Activated CD4-positive, alpha-beta T cell treated with anti-CD3 and anti-CD28 coated beads for 48 hours (primary cell): ENCODE results near the gene TLE3.
"Not testable (repeated sequence)": the region's sequence is repeated elsewhere in the genome, so short reads cannot be mapped to it uniquely, and the experiment has no call there.

ENCODE experiments used
- DNase-seq: peaks from one replicate; pipeline ENCODE4 v3.0.0-alpha.2; 2020

The TLE3 gene

GRCh38 chr15:70097321-70098152 is at the start of gene TLE3:
TLE3 (minus strand) TSS chr15:70097917; CDS start chr15:70096798, 1,119 bp downstream.
- DNase-seq = peak; percentile 98

DNA sequence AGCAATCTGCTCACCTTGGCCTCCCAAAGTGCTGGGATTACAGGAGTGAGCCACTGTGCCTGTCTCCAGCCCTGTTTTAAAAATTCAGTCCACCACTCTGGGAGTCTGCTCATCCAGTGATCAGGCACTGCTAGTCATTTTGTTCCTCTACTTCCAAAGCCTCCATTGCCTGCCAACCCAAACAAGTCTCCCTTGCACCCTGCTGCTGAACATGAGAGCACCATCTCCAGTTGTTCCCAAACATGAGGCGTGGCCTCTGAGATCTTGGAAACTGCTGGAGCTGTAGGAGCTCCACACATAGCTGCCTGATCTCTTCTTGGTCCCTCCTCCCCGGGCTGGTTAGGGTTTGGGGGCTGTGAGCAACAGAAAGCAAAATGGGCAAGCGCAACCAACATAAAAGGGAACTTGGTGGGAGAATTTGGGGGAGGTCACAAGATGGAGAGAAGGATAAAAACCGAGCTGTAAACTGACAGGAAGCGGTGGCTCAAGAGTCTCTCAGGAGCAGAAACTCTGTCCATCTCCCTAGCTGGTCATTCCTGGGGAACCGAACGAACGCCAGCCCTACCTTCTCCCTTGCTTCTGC is 49.6 kb upstream of the TLE3 start:
- DNase-seq = no peak

DNA sequence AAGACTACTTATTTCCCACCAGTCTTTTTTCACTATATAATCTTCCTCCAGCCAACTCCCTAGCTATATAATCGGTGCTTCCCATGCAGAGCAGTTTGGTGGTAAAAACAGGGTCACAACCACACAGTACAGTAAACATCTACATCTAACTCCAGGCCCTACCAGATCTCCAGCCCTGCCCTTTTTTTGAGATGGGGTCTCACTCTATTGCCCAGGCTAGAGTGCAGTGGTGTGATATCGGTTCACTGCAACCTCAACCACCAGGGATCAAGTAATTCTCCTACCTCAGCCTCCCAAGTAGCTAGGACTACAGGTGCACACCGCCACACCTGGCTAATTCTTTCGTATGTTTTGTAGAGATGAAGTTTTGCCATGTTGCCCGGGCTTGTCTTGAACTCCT is 49.1 kb upstream of the TLE3 start:
- no peak for DNase-seq

GRCh38 chr15:70146162-70146561 is 48.4 kb upstream of the TLE3 start:
- DNase-seq = no peak

- DNase-seq = no peak
Measured at GRCh38 chr15:70145261-70145660, 47.5 kb upstream of the TLE3 start.

DNA sequence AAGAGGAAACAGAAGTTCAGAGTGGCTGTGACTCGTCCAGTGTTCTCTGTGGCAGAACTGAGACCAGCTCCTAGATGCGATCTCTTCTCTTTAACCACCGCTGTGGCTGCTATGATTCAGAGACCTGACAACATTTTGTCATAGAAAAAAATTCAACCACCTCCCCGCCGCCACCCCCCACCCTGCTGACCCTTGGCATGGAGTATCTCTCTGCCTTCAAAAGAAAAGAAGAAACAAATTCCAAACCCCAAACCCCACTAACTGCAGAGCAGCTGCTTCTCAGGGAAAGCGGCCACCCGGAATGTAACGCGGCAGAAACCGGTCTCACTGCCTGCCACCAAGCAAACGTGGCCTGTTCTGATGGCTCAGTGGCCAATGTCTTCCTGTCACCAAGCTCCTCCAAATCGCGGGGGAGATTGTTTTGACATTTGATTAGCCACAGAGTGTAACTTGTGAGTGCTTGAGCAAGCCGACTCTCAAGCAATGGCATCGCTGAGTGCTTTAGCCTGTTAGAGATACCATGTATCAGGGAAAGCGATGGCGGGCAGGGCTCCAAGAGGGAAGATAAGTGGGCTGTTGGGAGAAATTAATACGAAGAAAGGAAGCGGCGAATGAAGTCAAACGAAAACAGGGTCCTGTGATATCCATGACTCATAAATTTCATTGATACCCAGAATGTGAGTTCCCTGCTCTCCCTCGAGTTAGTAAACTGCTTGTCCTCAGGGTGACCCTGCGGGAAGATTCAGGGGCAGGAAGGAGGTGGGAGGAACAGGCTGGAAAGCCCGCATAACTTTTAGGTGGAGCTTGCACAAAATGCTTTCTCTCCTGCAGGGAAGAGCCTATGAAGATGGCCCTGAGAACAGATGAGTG is 44.8 kb upstream of the TLE3 start:
- DNase-seq = peak; percentile 69

- DNase-seq = peak; percentile 17
Measured at GRCh38 chr15:70142072-70142321, 44.3 kb upstream of the TLE3 start.

- DNase-seq = no peak
Measured at GRCh38 chr15:70141376-70142071, 43.8 kb upstream of the TLE3 start.

- peak; percentile 28 for DNase-seq
Measured at GRCh38 chr15:70140543-70141375, 43.0 kb upstream of the TLE3 start.

DNA sequence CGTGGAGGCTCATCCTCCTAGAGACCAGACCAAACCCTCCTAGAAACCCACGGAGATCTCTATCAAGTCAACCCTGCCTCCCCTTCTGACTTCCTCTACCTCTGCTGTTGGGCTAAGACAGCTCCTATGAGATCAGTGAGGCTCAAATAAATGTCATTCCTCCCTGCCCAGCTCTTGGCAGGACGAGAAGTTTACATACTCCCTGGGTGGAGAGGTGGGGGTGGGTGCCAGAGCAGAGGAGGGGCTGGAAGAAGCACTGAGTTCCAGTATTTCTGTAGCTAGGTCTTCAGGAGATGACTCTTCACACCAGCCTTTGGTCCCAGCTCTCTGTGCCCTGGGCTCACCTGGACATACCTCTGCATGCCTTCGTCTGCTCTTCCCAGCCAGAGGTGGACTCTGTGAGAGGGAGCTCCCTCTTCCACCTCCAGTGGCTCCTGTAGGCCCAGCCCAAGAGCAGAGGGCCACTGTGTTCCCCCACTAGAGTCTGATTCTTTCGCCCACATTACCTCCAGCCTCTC is 42.4 kb upstream of the TLE3 start:
- no peak for DNase-seq

DNA sequence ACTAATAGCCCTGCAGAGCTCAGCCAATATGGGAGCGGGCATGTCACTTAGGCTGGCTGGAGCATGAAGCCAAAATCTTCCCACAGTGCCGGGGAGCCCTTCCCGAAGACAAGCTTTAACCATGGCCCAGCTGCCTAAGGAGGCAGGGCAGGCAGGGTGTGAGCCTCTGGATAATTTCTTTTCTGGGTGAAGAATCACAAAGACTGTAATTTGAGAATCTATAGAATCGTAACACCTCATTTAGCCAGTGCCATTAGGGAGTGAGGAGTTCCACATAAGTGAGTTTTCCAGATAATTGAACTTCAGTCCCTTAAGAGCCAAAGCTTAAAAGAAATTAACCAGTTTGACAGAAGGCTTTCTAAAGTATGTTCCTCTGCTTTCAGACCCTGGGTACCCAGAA is 40.2 kb upstream of the TLE3 start:
- no peak for DNase-seq

GRCh38 chr15:70137021-70137420 is 39.3 kb upstream of the TLE3 start:
- not testable (repeated sequence) for DNase-seq

- DNase-seq = no peak
Measured at GRCh38 chr15:70133781-70134421, 36.2 kb upstream of the TLE3 start.

- no peak for DNase-seq
Measured at GRCh38 chr15:70133296-70133695, 35.6 kb upstream of the TLE3 start.

- no peak for DNase-seq
Measured at GRCh38 chr15:70132571-70132970, 34.9 kb upstream of the TLE3 start.

DNA sequence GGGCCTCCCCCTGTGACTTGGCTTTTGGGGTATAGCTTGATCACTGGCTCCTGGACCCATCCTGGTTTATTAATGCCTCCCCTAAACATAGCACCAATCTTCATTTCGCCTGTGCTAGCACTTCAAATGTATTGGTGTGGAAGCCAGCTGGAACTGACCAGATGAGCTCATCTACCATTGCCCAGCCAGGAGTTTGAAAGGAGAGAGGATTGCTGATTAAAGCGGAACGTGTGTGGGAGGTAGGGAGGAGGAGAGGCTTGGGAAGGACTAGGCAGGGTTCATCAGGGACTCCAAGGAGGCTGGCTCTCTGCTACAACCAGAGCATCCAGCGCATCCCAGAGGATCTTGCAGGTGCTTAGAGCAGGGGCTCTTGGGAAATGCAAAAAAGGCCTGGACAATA is 34.4 kb upstream of the TLE3 start:
- no peak for DNase-seq

- DNase-seq = no peak
Measured at GRCh38 chr15:70128414-70129140, 30.9 kb upstream of the TLE3 start.

DNA sequence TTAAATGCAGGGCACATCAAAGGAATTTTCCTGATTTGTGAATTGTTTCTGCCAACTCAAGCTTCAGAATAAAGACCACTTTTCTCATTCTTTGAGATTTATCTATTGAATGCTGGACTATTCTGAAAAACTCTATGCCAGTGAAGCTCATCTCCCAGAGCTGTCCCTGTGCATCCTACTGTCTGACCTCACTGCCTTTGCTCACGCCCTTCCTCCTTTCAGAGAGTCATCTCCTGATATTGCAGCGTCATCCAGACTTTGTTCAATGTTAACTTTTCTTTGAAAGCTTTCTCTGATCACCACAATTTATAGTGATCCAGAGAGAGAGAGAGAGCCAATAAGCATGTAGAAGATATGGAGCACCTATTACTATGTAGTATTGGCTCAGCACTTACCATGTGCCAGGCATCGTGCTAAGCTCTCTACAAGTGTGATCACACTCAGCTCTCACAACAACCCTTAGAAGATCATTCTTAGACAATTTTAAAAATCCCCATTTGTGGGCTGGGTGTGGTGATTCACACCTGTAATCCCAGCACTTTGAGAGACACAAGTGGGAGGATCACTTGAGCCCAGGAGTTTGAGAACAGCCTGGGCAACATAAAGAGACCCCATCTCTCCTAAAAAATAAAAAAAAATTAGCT is 30.2 kb upstream of the TLE3 start:
- DNase-seq = no peak

- DNase-seq = no peak
Measured at GRCh38 chr15:70127288-70127746, 29.6 kb upstream of the TLE3 start.

GRCh38 chr15:70126362-70126761 is 28.6 kb upstream of the TLE3 start:
- DNase-seq = no peak
